Stomach smooth muscle (tissue), 2 donors: Measurements from ENCODE around the gene TIAL1.

Source experiments
- H3K27ac ChIP-seq: one replicate; pipeline ENCODE4 v1.7.0; 2013; ENCODE audit warnings: mild to moderate bottlenecking, low read length, inconsistent platforms
- H3K27me3 ChIP-seq, 2 donors: one replicate each; pipeline ENCODE4 v1.7.0; 2013; ENCODE audit warnings: low read length in 2 of 2; ENCODE audit not compliant: insufficient read depth in 2 of 2, control insufficient read depth in 1 of 2
- H3K36me3 ChIP-seq, 2 donors: one replicate each; pipeline ENCODE4 v1.7.0; 2013; ENCODE audit warnings: low read length in 2 of 2; ENCODE audit not compliant: control insufficient read depth in 2 of 2, insufficient read depth in 2 of 2
- H3K4me1 ChIP-seq: one replicate; pipeline ENCODE4 v1.7.0; 2013; ENCODE audit warnings: low read length; ENCODE audit not compliant: control insufficient read depth, insufficient read depth
- H3K4me3 ChIP-seq, 2 donors: one replicate each; pipeline ENCODE4 v1.7.0; 2013; ENCODE audit warnings: low read length in 2 of 2
- H3K9ac ChIP-seq, 2 donors: one replicate each; pipeline ENCODE4 v1.7.0; 2013; ENCODE audit warnings: low read length in 2 of 2, mild to moderate bottlenecking in 1 of 2
- H3K9me3 ChIP-seq, 2 donors: one replicate each; pipeline ENCODE4 v1.7.0; 2013; ENCODE audit warnings: low read length in 2 of 2; ENCODE audit not compliant: control insufficient read depth in 2 of 2
- donor health status: healthy.
- donor health status: Pancreatic carcinoma.

The TIAL1 gene

DNA sequence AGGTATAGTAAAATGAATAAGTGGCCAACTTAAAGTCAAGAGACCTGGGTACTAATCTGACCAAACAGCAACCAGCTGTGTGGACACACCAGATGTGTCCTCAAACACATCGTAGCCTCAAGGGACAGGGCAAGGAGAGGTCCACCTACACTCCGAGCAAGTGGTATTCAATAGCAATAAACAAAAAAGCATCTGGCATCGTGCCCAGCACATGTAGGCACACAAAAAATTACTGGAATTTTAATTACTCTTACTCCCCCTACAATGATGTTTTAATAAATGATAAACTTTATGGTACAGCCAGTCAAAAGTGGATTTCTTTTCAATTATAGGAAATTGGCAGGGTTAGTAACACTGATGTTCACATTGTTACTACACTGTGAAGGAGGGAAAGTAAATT lies 50.8 kb downstream of the TIAL1 start:
- Histone ChIP-seq H3K4me1 (peaks cover 24% of the 10 kb centered on the region), H3K9ac (no peak overlapping the region), H3K27me3 (no peaks in the 10 kb centered on the region), H3K36me3 (no peaks in the 10 kb centered on the region), H3K27ac (no peak overlapping the region), H3K4me3 (no peak overlapping the region), H3K9me3 (no peaks in the 10 kb centered on the region)

GRCh38 chr10:119545310-119545709 lies 51.5 kb downstream of the TIAL1 start:
- H3K27ac ChIP-seq = no peak overlapping the region
- H3K4me1 ChIP-seq = peaks cover 25% of the 10 kb centered on the region
- no peaks in the 10 kb centered on the region for H3K27me3 ChIP-seq
- no peaks in the 10 kb centered on the region for H3K9me3 ChIP-seq
- no peaks in the 10 kb centered on the region for H3K36me3 ChIP-seq
- no peak overlapping the region for H3K9ac ChIP-seq
- no peak overlapping the region for H3K4me3 ChIP-seq

- Histone ChIP-seq H3K9me3 (no peaks in the 10 kb centered on the region), H3K4me3 (peak overlapping the region; percentile 82 to 86), H3K27ac (peak overlapping the region; percentile 85), H3K9ac (peak overlapping the region; percentile 47 to 70), H3K36me3 (no peaks in the 10 kb centered on the region), H3K4me1 (peaks cover 31% of the 10 kb centered on the region), H3K27me3 (no peaks in the 10 kb centered on the region)
These were observed 52.7 kb downstream of the TIAL1 start for GRCh38 chr10:119543814-119544642.

DNA sequence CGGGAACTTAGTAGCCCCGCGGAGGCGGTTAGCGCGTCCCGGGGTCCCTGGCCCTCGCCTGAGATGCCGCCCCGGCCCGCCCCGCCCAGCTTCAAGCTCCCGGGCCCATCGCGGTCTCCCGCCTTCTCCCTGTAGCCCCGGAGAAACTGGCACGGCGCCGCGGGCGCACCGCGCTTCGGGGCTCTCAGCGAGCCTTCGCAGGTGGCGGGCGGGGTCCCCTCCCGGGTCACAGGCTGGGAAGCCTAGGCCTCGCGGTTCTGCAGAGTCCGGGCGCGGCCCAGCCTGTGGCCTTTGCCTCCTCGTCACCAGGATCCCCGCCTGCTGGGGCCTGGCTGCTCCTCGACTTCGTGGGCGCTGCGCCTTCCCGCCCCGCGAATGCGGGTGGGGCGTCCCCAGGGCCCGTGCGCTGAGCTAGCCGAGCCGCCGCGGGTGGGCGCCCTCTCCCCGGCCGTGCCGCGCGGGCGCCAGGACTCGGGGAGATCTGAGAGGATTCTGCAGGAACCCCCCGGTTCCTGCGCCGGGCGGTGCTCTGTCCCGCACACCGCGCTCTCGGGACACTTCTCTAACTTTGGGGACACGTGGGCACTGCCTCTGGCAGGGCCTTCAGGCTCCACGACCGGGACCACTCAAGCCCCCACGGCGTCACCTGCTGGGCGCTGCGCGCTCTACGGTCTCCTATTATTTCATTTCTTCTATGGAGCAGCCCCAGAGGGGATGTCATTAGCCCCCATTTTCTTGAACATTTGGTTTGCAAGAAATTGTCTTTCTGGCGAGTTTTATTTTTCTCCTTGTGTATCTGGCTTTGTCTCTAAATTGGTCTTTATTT lies 53.6 kb downstream of the TIAL1 start:
- Histone ChIP-seq H3K4me1 (peaks cover 39% of the 10 kb centered on the region), H3K27me3 (no peaks in the 10 kb centered on the region), H3K4me3 (peak overlapping the region; percentile 82 to 86), H3K9ac (peak overlapping the region; percentile 47 to 70), H3K27ac (peak overlapping the region; percentile 85), H3K36me3 (no peaks in the 10 kb centered on the region), H3K9me3 (no peaks in the 10 kb centered on the region)

- Histone ChIP-seq H3K4me1 (peaks cover 44% of the 10 kb centered on the region), H3K9me3 (no peaks in the 10 kb centered on the region), H3K4me3 (peak within 1 kb of the TSS; percentile 82 to 86), H3K36me3 (no peaks in the 10 kb centered on the region), H3K9ac (peak within 1 kb of the TSS; percentile 55 to 70), H3K27ac (peak within 1 kb of the TSS; percentile 85), H3K27me3 (no peaks in the 10 kb centered on the region)
These were observed 54.3 kb downstream of the TIAL1 start, which contains the start of gene RGS10 for GRCh38 chr10:119542357-119542987. RGS10 (minus strand) TSS chr10:119542719; CDS start chr10:119542638, 81 bp downstream.

DNA sequence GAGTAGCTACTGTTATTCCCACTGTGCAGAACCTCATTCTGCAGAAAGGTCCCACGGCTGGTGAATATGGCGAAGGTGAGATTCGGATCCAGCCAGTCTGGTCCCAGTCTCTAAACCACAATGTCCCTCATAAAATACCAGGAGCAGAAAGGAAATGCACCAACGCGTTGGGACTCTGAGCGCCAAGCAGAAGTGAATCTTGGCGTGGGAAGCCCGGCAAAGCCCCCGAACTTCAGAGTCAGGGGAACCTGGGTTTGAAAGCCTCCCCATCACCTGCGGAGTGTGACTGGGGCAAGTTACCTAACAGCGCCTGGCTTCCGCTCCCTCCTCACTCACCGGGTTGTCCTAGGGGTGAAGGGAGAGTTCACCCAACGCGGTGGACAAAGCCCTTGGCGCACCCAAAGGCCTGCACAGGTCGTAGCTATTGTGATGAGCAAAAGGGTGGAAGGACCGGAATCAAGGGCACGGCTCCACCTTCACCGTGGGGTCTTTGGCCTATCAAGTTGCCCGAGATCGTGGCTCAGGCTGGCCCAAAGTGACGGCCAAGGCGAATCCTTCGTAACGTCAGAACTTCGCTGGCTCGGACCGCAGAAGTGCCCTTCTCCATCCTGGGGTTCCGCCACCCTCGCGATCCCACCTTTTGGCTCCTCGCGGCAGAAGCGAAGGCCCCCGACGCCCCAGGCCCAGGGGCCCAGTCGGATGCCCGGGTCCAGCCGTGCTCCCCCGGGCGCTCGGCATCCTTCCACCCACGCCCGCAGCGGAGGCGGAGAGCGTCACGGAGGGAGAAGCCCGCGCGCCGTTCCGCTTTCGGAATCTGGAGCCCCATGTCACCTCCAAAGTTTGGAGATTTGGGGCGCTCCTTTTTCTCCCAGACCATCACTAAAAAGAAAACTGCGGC lies 55.1 kb downstream of the TIAL1 start:
- H3K9ac ChIP-seq = peak overlapping the region; percentile 55 to 70
- H3K4me3 ChIP-seq = peak overlapping the region; percentile 82 to 86
- peaks cover 46% of the 10 kb centered on the region for H3K4me1 ChIP-seq
- H3K9me3 ChIP-seq = no peaks in the 10 kb centered on the region
- no peaks in the 10 kb centered on the region for H3K27me3 ChIP-seq
- no peaks in the 10 kb centered on the region for H3K36me3 ChIP-seq
- H3K27ac ChIP-seq = peak overlapping the region; percentile 71

DNA sequence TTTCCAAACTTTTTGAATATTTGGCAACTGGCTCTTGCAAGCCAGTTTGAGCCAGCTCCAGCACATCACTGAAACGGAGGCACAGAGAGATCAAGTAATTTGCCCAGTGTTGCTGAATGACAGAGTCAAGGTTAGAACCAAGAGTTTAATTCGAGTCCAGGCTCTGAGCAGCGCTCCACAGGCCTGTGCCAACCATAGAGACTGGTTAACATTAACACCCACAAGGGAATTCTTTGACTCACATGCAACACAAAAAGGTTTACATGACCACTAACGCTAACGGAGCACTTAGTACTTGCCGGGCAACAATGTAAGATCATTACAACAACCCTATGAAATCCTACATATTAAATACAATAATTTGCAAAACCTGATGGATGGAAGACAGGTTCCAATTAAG lies 55.7 kb downstream of the TIAL1 start:
- Histone ChIP-seq H3K9me3 (no peaks in the 10 kb centered on the region), H3K4me1 (peaks cover 51% of the 10 kb centered on the region), H3K36me3 (no peaks in the 10 kb centered on the region), H3K9ac (peak overlapping the region in 1 of 2 donors; percentile 70), H3K4me3 (peak overlapping the region; percentile 82 to 86), H3K27ac (peak overlapping the region; percentile 71), H3K27me3 (no peaks in the 10 kb centered on the region)

DNA sequence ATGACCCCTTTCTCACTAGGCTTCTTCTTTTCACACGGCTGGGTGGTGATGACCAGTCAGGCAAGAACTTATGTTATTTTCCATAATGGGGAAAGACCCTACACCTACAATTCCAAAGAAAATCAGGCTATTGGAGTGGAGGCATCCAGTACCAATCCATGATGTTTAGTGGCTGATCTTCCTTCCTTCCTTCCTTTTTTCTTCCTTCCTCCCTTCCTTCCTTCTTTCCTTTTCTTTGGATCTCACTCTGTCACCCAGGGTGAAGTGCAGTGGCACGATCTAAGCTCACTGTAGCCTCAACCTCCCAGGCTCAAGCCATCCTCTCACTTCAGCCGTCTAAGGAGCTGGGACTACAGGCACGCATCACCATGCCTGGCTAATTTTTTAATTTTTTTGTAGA lies 56.7 kb downstream of the TIAL1 start:
- Histone ChIP-seq H3K4me3 (no peak overlapping the region), H3K27me3 (no peaks in the 10 kb centered on the region), H3K36me3 (no peaks in the 10 kb centered on the region), H3K27ac (peak overlapping the region; percentile 71), H3K9ac (no peak overlapping the region), H3K9me3 (no peaks in the 10 kb centered on the region), H3K4me1 (peaks cover 59% of the 10 kb centered on the region)

DNA sequence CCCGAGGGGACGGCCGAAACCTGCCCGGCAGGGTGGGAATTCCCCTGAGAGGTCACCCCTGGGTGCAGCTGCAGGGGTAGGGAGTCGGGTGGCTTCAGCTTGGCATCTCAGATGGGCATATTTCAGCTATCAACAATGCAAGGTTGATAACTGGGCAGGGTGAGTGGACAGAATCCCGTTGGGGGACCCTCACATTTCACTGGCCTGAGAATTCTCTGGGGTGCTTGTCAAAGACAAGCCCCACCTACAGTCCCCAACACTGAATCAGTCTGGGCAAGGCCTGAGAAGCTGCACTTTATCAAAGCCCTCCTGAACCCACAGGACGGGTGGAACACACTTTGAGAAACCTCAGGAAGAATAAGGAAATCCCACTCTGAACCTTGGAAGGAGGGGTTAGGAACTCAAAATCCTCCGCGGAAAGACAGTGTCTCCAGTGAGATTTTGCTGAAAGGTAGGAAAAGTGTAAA lies 57.4 kb downstream of the TIAL1 start:
- peaks cover 58% of the 10 kb centered on the region for H3K4me1 ChIP-seq
- H3K9ac ChIP-seq = no peak overlapping the region

More for the DNA sequence above, 57.4 kb downstream of the TIAL1 start:
- no peaks in the 10 kb centered on the region for H3K27me3 ChIP-seq
- no peaks in the 10 kb centered on the region for H3K36me3 ChIP-seq
- H3K4me3 ChIP-seq = peak overlapping the region in 1 of 2 donors; percentile 30
- H3K9me3 ChIP-seq = no peaks in the 10 kb centered on the region
- peak overlapping the region; percentile 71 for H3K27ac ChIP-seq
